Natural killer cell (primary cell): ENCODE measurements around the gene TMEM131. TPM values are rescaled to one million over a fixed set of nuclear protein-coding genes. Genes with fewer than 3 reads are reported as not detected.

Source experiments
- ATAC-seq, 3 donors: fragments of 150-1000 bp in 2 of 3; fragments of 200-7000 bp in 1 of 3; cut with Tn5 transposase; 1 replicate in 1 of 3; 2 replicates in 2 of 3; pipeline ENCODE4 v1.10.0; 2021; ENCODE audit warnings: mild to moderate bottlenecking in 2 of 3, moderate library complexity in 2 of 3
- DNase-seq, 2 donors: peaks; one replicate each; pipeline versions ENCODE4 v3.0.0 to v3.0.0-alpha.2; 2013 to 2021; ENCODE audit warnings: mixed read lengths in 1 of 2
- H3K27ac ChIP-seq: one replicate; pipeline ENCODE4 v1.5.1; 2013; ENCODE audit warnings: mild to moderate bottlenecking, low read length
- H3K27me3 ChIP-seq: one replicate; pipeline ENCODE4 v1.6.1; 2013; ENCODE audit warnings: low read length; ENCODE audit not compliant: control insufficient read depth, insufficient read depth
- H3K36me3 ChIP-seq: one replicate; pipeline ENCODE4 v1.6.1; 2013; ENCODE audit warnings: low read length; ENCODE audit not compliant: control insufficient read depth, insufficient read depth
- H3K4me1 ChIP-seq: one replicate; pipeline ENCODE4 v1.6.1; 2013; ENCODE audit warnings: low read length; ENCODE audit not compliant: control insufficient read depth, insufficient read depth
- H3K4me3 ChIP-seq: one replicate; pipeline ENCODE4 v1.5.1; 2013; ENCODE audit warnings: low read length
- H3K9me3 ChIP-seq: one replicate; pipeline ENCODE4 v1.6.1; 2013; ENCODE audit warnings: low read length; ENCODE audit not compliant: control insufficient read depth, insufficient read depth
- H3K27ac Mint-ChIP-seq, 2 donors: one replicate each; pipeline ENCODE4 v1.8.0; 2022; ENCODE audit warnings: mild to moderate bottlenecking in 2 of 2, mixed read lengths in 2 of 2, moderate library complexity in 1 of 2
- H3K27me3 Mint-ChIP-seq, 2 donors: one replicate each; pipeline ENCODE4 v1.8.0; 2022; ENCODE audit warnings: low read depth in 2 of 2, mixed read lengths in 2 of 2
- H3K36me3 Mint-ChIP-seq: one replicate; pipeline ENCODE4 v1.8.0; 2022; ENCODE audit warnings: mixed read lengths
- H3K4me1 Mint-ChIP-seq, 2 donors: one replicate each; pipeline ENCODE4 v1.8.0; 2022; ENCODE audit warnings: mixed read lengths in 2 of 2
- H3K4me3 Mint-ChIP-seq: one replicate; pipeline ENCODE4 v1.8.0; 2022; ENCODE audit warnings: mild to moderate bottlenecking, moderate library complexity, mixed read lengths
- H3K9me3 Mint-ChIP-seq, 2 donors: one replicate each; pipeline ENCODE4 v1.8.0; 2022; ENCODE audit warnings: mixed read lengths in 2 of 2
- WGBS: methylation state at CpG from one replicate; pipeline ENCODE4 v1.1.7; 2013; ENCODE audit warnings: missing lambda C conversion rate; ENCODE audit not compliant: insufficient coverage; 5-methylcytosine and 5-hydroxymethylcytosine counted together
- intact Hi-C: fragments of 100-400 bp; cut with micrococcal nuclease; formaldehyde crosslinking; loops from one replicate; pipeline ENCODE4 v1.14.2; 2022
- total RNA-seq, 4 donors: library from RNA; stranded (reverse); fragments of 120-200 nt in 1 of 4; gene quantifications; one replicate each; pipeline versions ENCODE4 v1.2.3 to v1.2.4, GENCODE V29; 2013 to 2022
- TF ChIP-seq, protein P1 (sequence below): fragments of 200-600 bp; IDR thresholded peaks from one replicate; pipeline ENCODE4 v1.8.0; 2022; ENCODE audit warnings: antibody characterized with exemption

The TMEM131 gene
- total RNA-seq, 3 donors from 2014 or later (not counting 1 experiment from before 2014, with no cell fraction given): 44.8 to 72.1 (median 67.1) TPM

DNA sequence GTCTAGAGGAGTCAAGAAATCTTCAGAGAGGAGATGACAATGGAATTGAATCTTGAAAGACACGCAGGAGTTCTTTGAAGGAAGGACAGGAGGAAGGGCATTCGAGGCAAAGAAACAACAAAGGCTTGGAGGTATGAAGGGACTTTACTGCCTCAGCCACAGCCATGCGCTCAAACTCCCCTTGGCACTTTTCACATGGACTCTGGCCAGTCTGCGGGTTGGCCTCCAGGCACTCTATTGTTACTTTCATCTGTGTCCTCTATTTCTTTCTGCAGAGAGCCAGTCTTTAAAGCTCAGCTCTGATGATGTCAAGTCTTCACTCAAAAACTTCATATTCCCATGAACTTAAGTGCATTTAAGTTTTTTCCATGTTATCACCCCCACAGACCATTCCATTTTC is 186.9 kb downstream of the TMEM131 start:
- Mint-ChIP-seq H3K4me3 (no peak overlapping the region), H3K36me3 (peaks cover 28% of the 10 kb centered on the region), H3K4me1 (no peaks in the 10 kb centered on the region), H3K9me3 (no peaks in the 10 kb centered on the region), H3K27me3 (no peaks in the 10 kb centered on the region), H3K27ac (no peak overlapping the region)
- WGBS: 99% methylated on average over 4 of the region's 4 CpGs
- no peak for ATAC-seq
- H3K9me3 ChIP-seq: no peaks in the 10 kb centered on the region
- no peaks in the 10 kb centered on the region for H3K27me3 ChIP-seq
- H3K4me1 ChIP-seq: no peaks in the 10 kb centered on the region
- no peak overlapping the region for H3K27ac ChIP-seq
- TF ChIP-seq, protein P1, sequence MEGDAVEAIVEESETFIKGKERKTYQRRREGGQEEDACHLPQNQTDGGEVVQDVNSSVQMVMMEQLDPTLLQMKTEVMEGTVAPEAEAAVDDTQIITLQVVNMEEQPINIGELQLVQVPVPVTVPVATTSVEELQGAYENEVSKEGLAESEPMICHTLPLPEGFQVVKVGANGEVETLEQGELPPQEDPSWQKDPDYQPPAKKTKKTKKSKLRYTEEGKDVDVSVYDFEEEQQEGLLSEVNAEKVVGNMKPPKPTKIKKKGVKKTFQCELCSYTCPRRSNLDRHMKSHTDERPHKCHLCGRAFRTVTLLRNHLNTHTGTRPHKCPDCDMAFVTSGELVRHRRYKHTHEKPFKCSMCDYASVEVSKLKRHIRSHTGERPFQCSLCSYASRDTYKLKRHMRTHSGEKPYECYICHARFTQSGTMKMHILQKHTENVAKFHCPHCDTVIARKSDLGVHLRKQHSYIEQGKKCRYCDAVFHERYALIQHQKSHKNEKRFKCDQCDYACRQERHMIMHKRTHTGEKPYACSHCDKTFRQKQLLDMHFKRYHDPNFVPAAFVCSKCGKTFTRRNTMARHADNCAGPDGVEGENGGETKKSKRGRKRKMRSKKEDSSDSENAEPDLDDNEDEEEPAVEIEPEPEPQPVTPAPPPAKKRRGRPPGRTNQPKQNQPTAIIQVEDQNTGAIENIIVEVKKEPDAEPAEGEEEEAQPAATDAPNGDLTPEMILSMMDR: no peak
- H3K36me3 ChIP-seq: peaks cover 55% of the 10 kb centered on the region
- intact Hi-C loops: loop anchor here (5.0 kb wide), 1 partner anchor 443 kb away; no protein-coding TSS in a partner anchor
- no peak for DNase-seq
- no peak overlapping the region for H3K4me3 ChIP-seq

DNA sequence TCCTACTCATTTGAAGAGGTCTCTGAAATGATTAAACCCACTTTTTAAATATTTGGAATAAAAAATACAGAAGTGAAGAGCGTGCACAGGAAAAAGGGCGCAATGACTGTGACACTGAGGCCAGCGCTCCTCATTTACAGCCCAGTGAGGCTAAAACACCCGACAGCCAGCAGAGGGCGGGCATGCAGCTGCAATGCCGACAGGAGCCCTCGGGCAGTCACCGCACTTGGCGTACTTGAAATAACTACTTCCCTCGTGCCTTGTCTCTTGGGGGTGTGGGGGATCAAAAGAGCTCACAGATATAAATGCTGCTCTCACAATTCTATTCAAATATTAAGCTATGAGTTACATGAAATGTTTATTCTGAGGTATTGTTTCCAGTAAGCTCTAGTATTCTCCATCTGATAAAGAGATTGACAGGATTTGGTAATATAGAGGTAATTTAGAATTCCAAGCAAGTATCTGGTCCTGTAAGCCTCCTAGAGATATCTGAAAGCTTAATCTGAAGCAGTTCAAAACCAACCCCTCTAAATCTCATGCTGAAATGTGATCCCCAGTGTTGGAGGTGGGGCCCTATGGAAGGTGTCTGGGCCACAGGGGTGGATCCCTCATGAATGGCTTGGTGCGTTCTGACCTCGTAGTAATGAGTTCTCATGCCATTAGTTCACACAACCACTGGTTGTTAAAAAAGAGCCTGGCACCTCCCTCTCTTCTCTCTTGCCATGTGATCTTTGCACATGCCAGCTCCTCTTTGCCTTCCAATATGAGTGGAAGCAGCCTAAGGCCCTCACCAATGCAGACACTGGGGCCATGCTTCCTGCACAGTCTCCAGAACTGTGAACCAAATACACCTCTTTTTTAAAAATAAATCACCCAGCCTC is 188.8 kb downstream of the TMEM131 start:
- H3K4me1 ChIP-seq: no peaks in the 10 kb centered on the region
- WGBS: 38% methylated on average over 7 of the region's 12 CpGs
- H3K27ac Mint-ChIP-seq: no peak overlapping the region
- DNase-seq (peak; percentile 65 to 85), ATAC-seq (peak; percentile 94 to 100 (median 97))
- H3K4me3 Mint-ChIP-seq: no peak overlapping the region
- no peaks in the 10 kb centered on the region for H3K27me3 ChIP-seq
- no peaks in the 10 kb centered on the region for H3K9me3 Mint-ChIP-seq
- intact Hi-C loops: loop anchor here (1.0 to 5.0 kb wide), 2 partner anchors 445 to 462 kb away; no protein-coding TSS in a partner anchor
- H3K9me3 ChIP-seq: no peaks in the 10 kb centered on the region
- no peak overlapping the region for H3K27ac ChIP-seq
- H3K36me3 Mint-ChIP-seq: peaks cover 17% of the 10 kb centered on the region
- H3K27me3 Mint-ChIP-seq: no peaks in the 10 kb centered on the region
- H3K36me3 ChIP-seq: peaks cover 55% of the 10 kb centered on the region
- H3K4me3 ChIP-seq: no peak overlapping the region
- TF ChIP-seq, protein P1: peak; percentile 95
- no peaks in the 10 kb centered on the region for H3K4me1 Mint-ChIP-seq

DNA sequence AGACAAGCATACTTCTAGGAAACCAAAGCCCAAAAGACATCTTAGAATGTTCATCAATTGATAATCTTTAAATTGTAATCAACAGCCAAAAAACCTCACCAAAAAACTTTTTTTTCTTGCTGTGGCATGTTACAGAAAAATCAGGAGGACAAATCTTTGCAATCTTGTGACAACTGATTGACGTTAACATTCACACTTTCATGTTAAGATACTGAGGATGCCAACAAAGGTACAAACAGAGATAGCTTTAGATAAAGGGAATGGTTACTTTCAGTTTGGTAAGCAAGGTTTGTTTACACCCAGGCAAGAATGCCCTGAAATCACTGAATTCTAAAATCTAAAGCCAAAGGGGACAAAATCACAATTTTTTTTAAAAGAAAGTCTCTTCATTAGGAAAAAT is 190.0 kb downstream of the TMEM131 start:
- Histone ChIP-seq H3K4me3 (no peak overlapping the region), H3K27me3 (no peaks in the 10 kb centered on the region), H3K27ac (no peak overlapping the region), H3K4me1 (no peaks in the 10 kb centered on the region), H3K9me3 (no peaks in the 10 kb centered on the region), H3K36me3 (peaks cover 53% of the 10 kb centered on the region)
- ATAC-seq (no peak), DNase-seq (no peak)
- 100% methylated on average over 1 of the region's 1 CpG for WGBS
- no peaks in the 10 kb centered on the region for H3K9me3 Mint-ChIP-seq
- peaks cover 14% of the 10 kb centered on the region for H3K36me3 Mint-ChIP-seq
- TF ChIP-seq, protein P1: no peak
- no peak overlapping the region for H3K4me3 Mint-ChIP-seq
- H3K27me3 Mint-ChIP-seq: no peaks in the 10 kb centered on the region
- intact Hi-C loops: loop anchor here (1.0 to 5.0 kb wide), 2 partner anchors 447 to 464 kb away; no protein-coding TSS in a partner anchor
- no peaks in the 10 kb centered on the region for H3K4me1 Mint-ChIP-seq
- no peak overlapping the region for H3K27ac Mint-ChIP-seq
